HepG2 (cell line): ENCODE results near the gene TBC1D20. TPM values are rescaled to one million over a fixed set of nuclear protein-coding genes. Genes with fewer than 3 reads are reported as not detected.
A peak's percentile ranks its signal among the peaks of the same experiment; 100 is the strongest.

ENCODE experiments used
- FOXK1 ChIP-seq: sonication (generic); formaldehyde crosslinking; IDR thresholded peaks from 2 replicates; pipeline ENCODE4 v1.4.0; 2020; ENCODE audit warnings: low read depth, missing genetic modification reagents, borderline replicate concordance
- FOXK2 ChIP-seq: fragments of 450-650 bp; IDR thresholded peaks from 2 replicates; pipeline ENCODE4 v1.6.1; 2016
- HOXA9 ChIP-seq: sonication (generic); formaldehyde crosslinking; IDR thresholded peaks from 2 replicates; pipeline ENCODE4 v1.8.1; 2022; ENCODE audit warnings: missing genetic modification reagents, mild to moderate bottlenecking, moderate library complexity, borderline replicate concordance
- MBD4 ChIP-seq: IDR thresholded peaks from 2 replicates; pipeline ENCODE4 v1.6.1; 2012; ENCODE audit warnings: low read length, inconsistent platforms, borderline replicate concordance
- MIER3 ChIP-seq: IDR thresholded peaks from 2 replicates; pipeline ENCODE4 v1.6.1; 2016; ENCODE audit warnings: missing compliant biosample characterization, borderline replicate concordance
- NR2F2 ChIP-seq: IDR thresholded peaks from 2 replicates; pipeline ENCODE4 v1.6.1; 2012; ENCODE audit warnings: low read depth, inconsistent platforms, borderline replicate concordance
- POGZ ChIP-seq: sonication (generic); formaldehyde crosslinking; IDR thresholded peaks from 2 replicates; pipeline ENCODE4 v1.4.0; 2020; ENCODE audit warnings: mild to moderate bottlenecking, missing genetic modification reagents
- REST ChIP-seq, 2 experiments: IDR thresholded peaks; 2 replicates each; pipeline ENCODE4 v1.6.1; 2011 to 2012; ENCODE audit warnings: low read length in 2 of 2, borderline replicate concordance in 1 of 2, low read depth in 1 of 2, mild to moderate bottlenecking in 1 of 2, moderate library complexity in 1 of 2
- SIN3B ChIP-seq: fragments of 150-350 bp; IDR thresholded peaks from 2 replicates; pipeline ENCODE4 v1.6.1; 2014; ENCODE audit warnings: low read length
- XRCC5 ChIP-seq: fragments of 200-400 bp; formaldehyde crosslinking; optimal IDR thresholded peaks from 2 replicates; pipeline ENCODE3; 2017; ENCODE audit warnings: mild to moderate bottlenecking, low read length
- ZNF337 ChIP-seq: sonication (generic); formaldehyde crosslinking; IDR thresholded peaks from 2 replicates; pipeline ENCODE4 v1.5.1; 2020; ENCODE audit warnings: missing genetic modification reagents, low read depth, mild to moderate bottlenecking, borderline replicate concordance
- ZNF451 ChIP-seq: sonication (generic); formaldehyde crosslinking; IDR thresholded peaks from 2 replicates; pipeline ENCODE4 v1.5.0; 2020; ENCODE audit warnings: mild to moderate bottlenecking, missing genetic modification reagents
- ZNF530 ChIP-seq: sonication (generic); formaldehyde crosslinking; IDR thresholded peaks from 2 replicates; pipeline ENCODE4 v1.5.0; 2020; ENCODE audit warnings: low read depth, mild to moderate bottlenecking, missing genetic modification reagents
- ZNF615 ChIP-seq: sonication (generic); formaldehyde crosslinking; IDR thresholded peaks from 2 replicates; pipeline ENCODE4 v1.5.0; 2020; ENCODE audit warnings: mild to moderate bottlenecking, missing genetic modification reagents, borderline replicate concordance
- ZNF644 ChIP-seq: IDR thresholded peaks from 2 replicates; pipeline ENCODE4 v1.6.1; 2016; ENCODE audit warnings: low read depth
- ZNF782 ChIP-seq: sonication (generic); formaldehyde crosslinking; IDR thresholded peaks from 2 replicates; pipeline ENCODE4 v1.4.0; 2020; ENCODE audit warnings: missing genetic modification reagents, mild to moderate bottlenecking, borderline replicate concordance
- ZNF816 ChIP-seq: sonication (generic); formaldehyde crosslinking; IDR thresholded peaks from 2 replicates; pipeline ENCODE4 v1.8.0; 2022; ENCODE audit warnings: missing genetic modification reagents, mild to moderate bottlenecking, borderline replicate concordance
- ZNF891 ChIP-seq: sonication (generic); formaldehyde crosslinking; IDR thresholded peaks from 2 replicates; pipeline ENCODE4 v1.5.0; 2020; ENCODE audit warnings: mild to moderate bottlenecking, missing genetic modification reagents
- ZSCAN30 ChIP-seq: sonication (generic); formaldehyde crosslinking; IDR thresholded peaks from 2 replicates; pipeline ENCODE4 v1.5.0; 2020; ENCODE audit warnings: mild to moderate bottlenecking, missing genetic modification reagents
- polyA plus RNA-seq, 8 experiments: library from polyadenylated mRNA; depleted of rRNA in 3 of 8; stranded (reverse) in 7 of 8; unstranded in 1 of 8; fragments of >200 nt; fragmentation: Illumina TruSeq in 4 of 8; extraction: Trizol in 4 of 8; gene quantifications; 2 replicates each; pipeline versions ENCODE4 v1.2.1 to v1.2.3, GENCODE V29; 2011 to 2016; ENCODE audit warnings: low read depth in 4 of 8, missing spikeins in 1 of 8, mixed read lengths in 1 of 8; ENCODE audit not compliant: insufficient read depth in 1 of 8
- total RNA-seq, 5 experiments: library from RNA; depleted of rRNA; stranded (reverse); fragments of >200 nt; fragmentation: Illumina TruSeq; extraction: Trizol; gene quantifications; 2 replicates each; pipeline ENCODE4 v1.2.3, GENCODE V29; 2016; ENCODE audit warnings: low read depth in 1 of 5
- TF ChIP-seq, protein P1 (sequence below): sonication (generic); formaldehyde crosslinking; conservative IDR thresholded peaks from 2 replicates; pipeline ENCODE4 v1.8.1; 2023; ENCODE audit warnings: missing genetic modification reagents
- TF ChIP-seq, protein P2 (sequence below): sonication (generic); formaldehyde crosslinking; IDR thresholded peaks from 2 replicates; pipeline ENCODE4 v1.5.1; 2020; ENCODE audit warnings: missing genetic modification reagents, mild to moderate bottlenecking, borderline replicate concordance
- TF ChIP-seq, protein P3 (sequence below): IDR thresholded peaks from 2 replicates; pipeline ENCODE4 v1.6.1; 2012; ENCODE audit warnings: inconsistent platforms
- TF ChIP-seq, protein P4 (sequence below): sonication (generic); formaldehyde crosslinking; IDR thresholded peaks from 2 replicates; pipeline ENCODE4 v1.5.0; 2020; ENCODE audit warnings: missing genetic modification reagents, mild to moderate bottlenecking, borderline replicate concordance

The TBC1D20 gene
- total and polyA plus RNA-seq, 2 of the 13 experiments (the other 11 are each of a cell fraction or from before 2014, with no cell fraction given), result 36.6 to 47.1 TPM

DNA sequence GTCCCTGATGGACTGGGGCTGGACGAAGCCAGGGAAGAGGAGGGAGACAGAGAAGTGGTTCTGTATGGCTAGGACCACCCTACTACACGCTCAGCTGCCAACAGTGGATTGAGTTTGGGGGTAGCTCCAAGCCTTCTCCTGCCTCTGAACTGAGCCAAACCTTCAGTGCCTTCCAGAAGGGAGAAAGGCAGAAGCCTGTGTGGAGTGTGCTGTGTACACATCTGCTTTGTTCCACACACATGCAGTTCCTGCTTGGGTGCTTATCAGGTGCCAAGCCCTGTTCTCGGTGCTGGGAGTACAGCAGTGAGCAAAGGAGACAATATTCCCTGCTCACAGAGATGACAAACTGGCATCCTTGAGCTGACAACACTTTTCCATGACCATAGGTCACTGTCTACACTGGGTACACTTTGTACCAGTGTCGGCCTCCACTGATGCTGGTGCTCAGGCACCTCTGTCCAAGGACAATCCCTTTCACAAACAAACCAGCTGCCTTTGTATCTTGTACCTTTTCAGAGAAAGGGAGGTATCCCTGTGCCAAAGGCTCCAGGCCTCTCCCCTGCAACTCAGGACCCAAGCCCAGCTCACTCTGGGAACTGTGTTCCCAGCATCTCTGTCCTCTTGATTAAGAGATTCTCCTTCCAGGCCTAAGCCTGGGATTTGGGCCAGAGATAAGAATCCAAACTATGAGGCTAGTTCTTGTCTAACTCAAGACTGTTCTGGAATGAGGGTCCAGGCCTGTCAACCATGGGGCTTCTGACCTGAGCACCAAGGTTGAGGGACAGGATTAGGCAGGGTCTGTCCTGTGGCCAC, 65.5 kb downstream of the TBC1D20 start (continued):
- TF ChIP-seq, protein P1, sequence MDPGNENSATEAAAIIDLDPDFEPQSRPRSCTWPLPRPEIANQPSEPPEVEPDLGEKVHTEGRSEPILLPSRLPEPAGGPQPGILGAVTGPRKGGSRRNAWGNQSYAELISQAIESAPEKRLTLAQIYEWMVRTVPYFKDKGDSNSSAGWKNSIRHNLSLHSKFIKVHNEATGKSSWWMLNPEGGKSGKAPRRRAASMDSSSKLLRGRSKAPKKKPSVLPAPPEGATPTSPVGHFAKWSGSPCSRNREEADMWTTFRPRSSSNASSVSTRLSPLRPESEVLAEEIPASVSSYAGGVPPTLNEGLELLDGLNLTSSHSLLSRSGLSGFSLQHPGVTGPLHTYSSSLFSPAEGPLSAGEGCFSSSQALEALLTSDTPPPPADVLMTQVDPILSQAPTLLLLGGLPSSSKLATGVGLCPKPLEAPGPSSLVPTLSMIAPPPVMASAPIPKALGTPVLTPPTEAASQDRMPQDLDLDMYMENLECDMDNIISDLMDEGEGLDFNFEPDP (CRISPR knock-in tag), result 0 out of 2 replicates have a peak, but pooled peaks have one; percentile 55
- TF ChIP-seq ZNF891 (peak; percentile 31; the same call in 1 of the 2 replicates), NR2F2 (peak; percentile 86), ZNF451 (CRISPR knock-in tag) (no peak; the same call in 1 of the 2 replicates), ZNF530 (CRISPR knock-in tag) (no peak), REST (IDR thresholded peaks at IDR 0.05; ENCODE audit: borderline replicate concordance in 1 of 2, low read depth in 1 of 2, low read length in 2 of 2) (peak in 1 of 2 experiments; percentile 72; a peak in 1 of 4 replicates), ZNF644 (CRISPR knock-in tag) (peak; percentile 94), ZSCAN30 (CRISPR knock-in tag) (no peak; the same call in 1 of the 2 replicates), XRCC5 (peak; percentile 55), ZNF337 (CRISPR knock-in tag) (0 out of 2 replicates have a peak, but pooled peaks have one; percentile 19), POGZ (CRISPR knock-in tag) (peak; percentile 86), MBD4 (0 out of 2 replicates have a peak, but pooled peaks have one; percentile 55), MIER3 (peak; percentile 98), ZNF782 (CRISPR knock-in tag) (peak; percentile 58; the same call in 1 of the 2 replicates), ZNF816 (CRISPR knock-in tag) (no peak; the same call in 1 of the 2 replicates), FOXK2 (peak; percentile 45; the same call in 1 of the 2 replicates), SIN3B (no peak), HOXA9 (CRISPR knock-in tag) (no peak), ZNF615 (CRISPR knock-in tag) (no peak), FOXK1 (CRISPR knock-in tag) (peak; percentile 72; the same call in 1 of the 2 replicates)
- TF ChIP-seq, protein P2, sequence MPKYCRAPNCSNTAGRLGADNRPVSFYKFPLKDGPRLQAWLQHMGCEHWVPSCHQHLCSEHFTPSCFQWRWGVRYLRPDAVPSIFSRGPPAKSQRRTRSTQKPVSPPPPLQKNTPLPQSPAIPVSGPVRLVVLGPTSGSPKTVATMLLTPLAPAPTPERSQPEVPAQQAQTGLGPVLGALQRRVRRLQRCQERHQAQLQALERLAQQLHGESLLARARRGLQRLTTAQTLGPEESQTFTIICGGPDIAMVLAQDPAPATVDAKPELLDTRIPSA (CRISPR knock-in tag), result no peak
- TF ChIP-seq, protein P3, sequence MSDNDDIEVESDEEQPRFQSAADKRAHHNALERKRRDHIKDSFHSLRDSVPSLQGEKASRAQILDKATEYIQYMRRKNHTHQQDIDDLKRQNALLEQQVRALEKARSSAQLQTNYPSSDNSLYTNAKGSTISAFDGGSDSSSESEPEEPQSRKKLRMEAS, result peak; percentile 76; the same call in 1 of the 2 replicates
- TF ChIP-seq, protein P4, sequence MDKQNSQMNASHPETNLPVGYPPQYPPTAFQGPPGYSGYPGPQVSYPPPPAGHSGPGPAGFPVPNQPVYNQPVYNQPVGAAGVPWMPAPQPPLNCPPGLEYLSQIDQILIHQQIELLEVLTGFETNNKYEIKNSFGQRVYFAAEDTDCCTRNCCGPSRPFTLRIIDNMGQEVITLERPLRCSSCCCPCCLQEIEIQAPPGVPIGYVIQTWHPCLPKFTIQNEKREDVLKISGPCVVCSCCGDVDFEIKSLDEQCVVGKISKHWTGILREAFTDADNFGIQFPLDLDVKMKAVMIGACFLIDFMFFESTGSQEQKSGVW (CRISPR knock-in tag), result no peak
